ENCODE measurements around the gene VPS37C.

DNA sequence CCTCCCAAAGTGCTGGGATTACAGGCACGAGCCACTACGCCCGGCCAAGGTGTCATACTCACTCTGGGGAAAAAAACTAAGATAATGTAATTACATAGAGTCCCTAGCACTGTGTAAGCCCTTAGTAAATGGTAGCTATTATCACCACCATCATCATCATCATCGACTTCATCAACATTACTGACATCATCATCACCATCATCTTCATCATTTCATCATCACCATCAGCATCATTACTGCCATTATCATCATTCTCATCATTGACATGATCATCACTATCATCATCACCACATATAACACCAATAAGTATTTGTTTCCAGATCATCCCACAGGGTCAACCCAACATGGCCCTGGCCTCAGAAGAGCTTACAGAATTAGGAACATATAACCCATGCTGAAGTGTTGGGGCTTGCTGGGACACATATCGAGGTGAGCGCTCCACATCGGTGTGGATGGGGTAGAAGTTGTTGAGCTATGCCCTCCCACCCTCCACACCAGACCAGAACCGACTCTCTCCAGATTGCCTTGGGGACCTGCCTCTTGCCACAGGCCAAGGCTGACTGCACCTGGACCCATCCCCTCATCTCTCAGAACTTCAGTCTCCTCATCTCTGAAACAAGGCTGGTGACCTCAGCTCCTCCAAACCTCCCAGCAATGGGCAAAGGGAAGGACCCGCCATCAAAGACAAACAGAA is 73.7 kb downstream of the VPS37C start:
- TF ChIP-seq, protein P1, sequence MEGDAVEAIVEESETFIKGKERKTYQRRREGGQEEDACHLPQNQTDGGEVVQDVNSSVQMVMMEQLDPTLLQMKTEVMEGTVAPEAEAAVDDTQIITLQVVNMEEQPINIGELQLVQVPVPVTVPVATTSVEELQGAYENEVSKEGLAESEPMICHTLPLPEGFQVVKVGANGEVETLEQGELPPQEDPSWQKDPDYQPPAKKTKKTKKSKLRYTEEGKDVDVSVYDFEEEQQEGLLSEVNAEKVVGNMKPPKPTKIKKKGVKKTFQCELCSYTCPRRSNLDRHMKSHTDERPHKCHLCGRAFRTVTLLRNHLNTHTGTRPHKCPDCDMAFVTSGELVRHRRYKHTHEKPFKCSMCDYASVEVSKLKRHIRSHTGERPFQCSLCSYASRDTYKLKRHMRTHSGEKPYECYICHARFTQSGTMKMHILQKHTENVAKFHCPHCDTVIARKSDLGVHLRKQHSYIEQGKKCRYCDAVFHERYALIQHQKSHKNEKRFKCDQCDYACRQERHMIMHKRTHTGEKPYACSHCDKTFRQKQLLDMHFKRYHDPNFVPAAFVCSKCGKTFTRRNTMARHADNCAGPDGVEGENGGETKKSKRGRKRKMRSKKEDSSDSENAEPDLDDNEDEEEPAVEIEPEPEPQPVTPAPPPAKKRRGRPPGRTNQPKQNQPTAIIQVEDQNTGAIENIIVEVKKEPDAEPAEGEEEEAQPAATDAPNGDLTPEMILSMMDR (IDR thresholded peaks at IDR 0.05), result no peak
- no peak for TF ChIP-seq POLR2A (IDR thresholded peaks at IDR 0.05; ENCODE audit: low read length)
- TF ChIP-seq, protein P2, sequence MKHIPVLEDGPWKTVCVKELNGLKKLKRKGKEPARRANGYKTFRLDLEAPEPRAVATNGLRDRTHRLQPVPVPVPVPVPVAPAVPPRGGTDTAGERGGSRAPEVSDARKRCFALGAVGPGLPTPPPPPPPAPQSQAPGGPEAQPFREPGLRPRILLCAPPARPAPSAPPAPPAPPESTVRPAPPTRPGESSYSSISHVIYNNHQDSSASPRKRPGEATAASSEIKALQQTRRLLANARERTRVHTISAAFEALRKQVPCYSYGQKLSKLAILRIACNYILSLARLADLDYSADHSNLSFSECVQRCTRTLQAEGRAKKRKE (CRISPR knock-in tag; IDR thresholded peaks at IDR 0.05; ENCODE audit: low read depth), result no peak
- no peak for TF ChIP-seq REST (IDR thresholded peaks at IDR 0.05)
- TF ChIP-seq SMC3 (IDR thresholded peaks at IDR 0.05), result no peak
- TF ChIP-seq HOXB5 (CRISPR knock-in tag; IDR thresholded peaks at IDR 0.05), result no peak
- no peak for TF ChIP-seq EHMT2 (IDR thresholded peaks at IDR 0.05; ENCODE audit: low read depth)
- no peak for TF ChIP-seq EHF (CRISPR knock-in tag; IDR thresholded peaks at IDR 0.05)
